NB4 (cell line): Measurements from ENCODE around the gene KRTAP3-1.

Source experiments
- CTCF ChIP-seq: IDR thresholded peaks from one replicate; pipeline ENCODE4 v1.5.1; 2012; ENCODE audit warnings: low read depth, low read length
- MAX ChIP-seq: IDR thresholded peaks from 2 replicates; pipeline ENCODE4 v1.6.1; 2011; ENCODE audit warnings: low read depth, low read length

- TF ChIP-seq CTCF (peak; percentile 65), MAX (no peak)
Observed at GRCh38 chr17:40963838-40964237, 45.1 kb downstream of the KRTAP3-1 start.
